ENCODE results near the gene DEAF1. TPM values are rescaled to one million over a fixed set of nuclear protein-coding genes. Genes with fewer than 3 reads are reported as not detected.
A peak's percentile ranks its signal among the peaks of the same experiment; 100 is the strongest.
"Not testable (repeated sequence)": the region's sequence is repeated elsewhere in the genome, so short reads cannot be mapped to it uniquely, and the experiment has no call there.

Gene DEAF1, protein sequence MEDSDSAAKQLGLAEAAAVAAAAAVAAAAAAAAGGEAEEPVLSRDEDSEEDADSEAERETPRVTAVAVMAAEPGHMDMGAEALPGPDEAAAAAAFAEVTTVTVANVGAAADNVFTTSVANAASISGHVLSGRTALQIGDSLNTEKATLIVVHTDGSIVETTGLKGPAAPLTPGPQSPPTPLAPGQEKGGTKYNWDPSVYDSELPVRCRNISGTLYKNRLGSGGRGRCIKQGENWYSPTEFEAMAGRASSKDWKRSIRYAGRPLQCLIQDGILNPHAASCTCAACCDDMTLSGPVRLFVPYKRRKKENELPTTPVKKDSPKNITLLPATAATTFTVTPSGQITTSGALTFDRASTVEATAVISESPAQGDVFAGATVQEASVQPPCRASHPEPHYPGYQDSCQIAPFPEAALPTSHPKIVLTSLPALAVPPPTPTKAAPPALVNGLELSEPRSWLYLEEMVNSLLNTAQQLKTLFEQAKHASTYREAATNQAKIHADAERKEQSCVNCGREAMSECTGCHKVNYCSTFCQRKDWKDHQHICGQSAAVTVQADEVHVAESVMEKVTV
- 10 to 100 TPM; 20.3 to 29.0 (median 23.0) TPM for total RNA-seq

DNA sequence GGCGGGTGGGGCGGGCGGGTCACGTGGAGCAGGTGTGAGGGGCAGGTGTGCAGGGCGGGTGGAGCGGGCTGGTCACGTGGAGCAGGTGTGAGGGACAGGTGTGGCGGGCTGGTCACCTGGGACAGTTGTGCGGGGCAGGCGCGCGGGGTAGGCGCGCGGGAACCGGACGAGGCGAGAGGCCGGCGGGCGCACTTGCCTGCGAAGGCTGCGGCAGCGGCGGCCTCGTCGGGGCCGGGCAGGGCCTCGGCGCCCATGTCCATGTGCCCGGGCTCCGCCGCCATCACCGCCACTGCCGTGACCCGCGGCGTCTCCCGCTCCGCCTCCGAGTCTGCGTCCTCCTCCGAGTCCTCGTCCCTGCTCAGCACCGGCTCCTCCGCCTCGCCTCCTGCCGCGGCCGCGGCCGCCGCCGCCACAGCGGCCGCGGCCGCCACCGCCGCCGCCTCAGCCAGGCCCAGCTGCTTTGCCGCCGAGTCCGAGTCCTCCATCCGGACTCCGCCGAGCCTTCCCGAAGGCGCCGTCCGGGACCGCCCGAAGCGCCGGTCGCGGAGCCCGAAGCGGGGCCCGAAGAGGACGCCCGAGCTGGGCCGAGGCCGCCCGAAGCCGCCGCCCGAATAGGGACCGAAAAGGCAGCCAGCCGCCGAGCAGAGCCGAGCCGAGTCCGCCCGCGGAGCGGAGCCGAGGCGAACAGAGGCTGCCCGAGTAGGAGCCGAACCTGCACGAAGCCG lies at the start of gene DEAF1:
Gene DEAF1 (minus strand): TSS at position 660 of the 725 bp plus-strand sequence. CDS start 175 bp downstream, at position 485.
- DNase-seq (ENCODE audit: low spot score) = peak; percentile 91
- TF ChIP-seq, protein P1, sequence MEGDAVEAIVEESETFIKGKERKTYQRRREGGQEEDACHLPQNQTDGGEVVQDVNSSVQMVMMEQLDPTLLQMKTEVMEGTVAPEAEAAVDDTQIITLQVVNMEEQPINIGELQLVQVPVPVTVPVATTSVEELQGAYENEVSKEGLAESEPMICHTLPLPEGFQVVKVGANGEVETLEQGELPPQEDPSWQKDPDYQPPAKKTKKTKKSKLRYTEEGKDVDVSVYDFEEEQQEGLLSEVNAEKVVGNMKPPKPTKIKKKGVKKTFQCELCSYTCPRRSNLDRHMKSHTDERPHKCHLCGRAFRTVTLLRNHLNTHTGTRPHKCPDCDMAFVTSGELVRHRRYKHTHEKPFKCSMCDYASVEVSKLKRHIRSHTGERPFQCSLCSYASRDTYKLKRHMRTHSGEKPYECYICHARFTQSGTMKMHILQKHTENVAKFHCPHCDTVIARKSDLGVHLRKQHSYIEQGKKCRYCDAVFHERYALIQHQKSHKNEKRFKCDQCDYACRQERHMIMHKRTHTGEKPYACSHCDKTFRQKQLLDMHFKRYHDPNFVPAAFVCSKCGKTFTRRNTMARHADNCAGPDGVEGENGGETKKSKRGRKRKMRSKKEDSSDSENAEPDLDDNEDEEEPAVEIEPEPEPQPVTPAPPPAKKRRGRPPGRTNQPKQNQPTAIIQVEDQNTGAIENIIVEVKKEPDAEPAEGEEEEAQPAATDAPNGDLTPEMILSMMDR (IDR thresholded peaks at IDR 0.05) = no peak
- ATAC-seq (ENCODE audit: low FRiP score) = peak; percentile 94

DNA sequence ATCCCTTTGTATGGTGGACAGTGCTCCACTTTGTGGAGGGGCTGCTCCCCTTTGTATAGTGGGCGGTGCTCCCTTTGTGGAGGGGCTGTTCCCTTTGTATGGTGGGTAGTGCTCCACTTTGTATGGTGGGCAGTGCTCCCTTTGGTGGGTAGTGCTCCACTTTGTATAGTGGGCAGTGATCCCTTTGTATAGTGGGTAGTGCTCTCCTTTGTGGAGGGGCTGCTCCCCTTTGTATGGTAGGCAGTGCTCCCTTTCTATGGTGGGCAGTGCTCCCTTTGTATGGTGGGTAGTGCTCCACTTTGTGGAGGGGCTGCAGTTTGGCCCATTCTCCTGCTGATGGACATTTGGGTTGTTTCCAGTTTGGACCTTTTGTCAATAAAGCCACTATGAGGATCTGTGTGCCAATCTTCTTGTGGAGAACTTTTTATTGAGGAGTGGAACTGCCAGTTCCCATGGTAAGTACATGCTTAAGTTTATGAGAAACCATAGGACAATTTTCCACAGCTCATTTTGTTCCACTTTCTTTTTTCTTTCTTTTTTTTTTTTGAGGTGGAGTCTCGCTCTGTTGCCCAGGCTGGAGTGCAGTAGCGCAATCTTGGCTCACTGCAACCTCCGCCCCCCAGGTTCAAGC lies 47.7 kb upstream of the DEAF1 start:
- TF ChIP-seq, protein P1 (IDR thresholded peaks at IDR 0.05) = no peak
- no peak for ATAC-seq (ENCODE audit: low FRiP score)
- no peak for DNase-seq (ENCODE audit: low spot score)

DNA sequence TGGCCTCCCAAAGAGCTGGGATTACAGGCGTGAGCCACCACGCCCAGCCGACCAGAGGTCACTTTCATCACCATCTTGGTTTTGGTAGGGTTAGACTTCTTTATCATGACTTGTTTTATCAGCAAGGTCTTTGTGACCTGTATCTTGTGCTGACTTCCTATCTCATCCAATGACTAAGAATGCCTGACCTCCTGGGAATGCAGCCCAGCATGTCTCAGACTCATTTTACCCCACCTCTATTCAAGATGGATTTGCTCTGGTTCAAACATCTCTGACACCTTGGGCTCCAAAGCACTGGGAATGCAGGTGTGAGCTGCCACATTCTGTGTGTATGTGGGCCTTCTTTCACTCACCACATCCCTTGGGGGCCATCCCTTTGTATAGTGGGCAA lies 47.1 kb upstream of the DEAF1 start:
- TF ChIP-seq, protein P1 (IDR thresholded peaks at IDR 0.05) = no peak
- no peak for DNase-seq (ENCODE audit: low spot score)
- no peak for ATAC-seq (ENCODE audit: low FRiP score)

DNA sequence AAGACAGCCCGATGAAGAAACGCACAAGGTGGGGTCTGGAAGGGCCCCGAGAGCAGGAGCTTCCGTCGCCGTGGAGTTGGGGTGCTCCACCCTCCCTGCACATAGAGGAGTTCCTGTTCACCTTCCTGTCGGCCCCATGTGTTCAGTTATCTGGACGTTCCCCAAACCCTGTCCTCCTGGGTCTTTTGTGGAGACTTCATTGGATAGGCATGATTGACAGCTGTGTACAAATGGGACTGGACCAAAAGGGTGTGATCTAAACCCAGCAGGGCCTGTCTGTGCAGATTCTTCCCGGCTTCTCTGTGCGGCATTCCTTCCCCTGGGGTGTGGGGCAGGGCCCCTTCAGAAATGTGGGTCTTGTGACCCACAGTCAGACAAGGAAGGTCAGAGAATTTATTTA lies 42.9 kb upstream of the DEAF1 start:
- not testable (repeated sequence) for ATAC-seq (ENCODE audit: low FRiP score); DNase-seq (ENCODE audit: low spot score)

DNA sequence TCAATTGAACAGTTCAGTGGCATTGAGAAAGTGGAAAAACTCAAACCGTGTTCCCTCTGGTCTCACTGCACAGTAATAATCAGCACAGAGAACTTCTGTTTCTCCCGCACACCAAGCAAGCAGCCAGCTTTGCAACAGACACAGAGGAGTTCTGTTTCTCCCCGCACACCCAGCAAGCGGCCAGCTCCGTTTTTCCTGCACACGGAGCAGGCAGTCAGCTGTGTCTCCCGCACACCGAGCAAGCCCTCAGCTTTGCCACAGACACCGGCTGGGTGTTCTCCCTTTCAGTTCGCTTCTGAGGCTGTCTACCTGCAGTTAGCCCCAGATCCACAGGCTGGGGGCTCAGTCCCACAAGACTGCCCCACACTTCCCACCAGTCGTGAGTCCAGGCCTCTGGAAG lies 42.3 kb upstream of the DEAF1 start:
- TF ChIP-seq, protein P1 (IDR thresholded peaks at IDR 0.05) = no peak
- DNase-seq (ENCODE audit: low spot score) = no peak
- ATAC-seq (ENCODE audit: low FRiP score) = no peak

DNA sequence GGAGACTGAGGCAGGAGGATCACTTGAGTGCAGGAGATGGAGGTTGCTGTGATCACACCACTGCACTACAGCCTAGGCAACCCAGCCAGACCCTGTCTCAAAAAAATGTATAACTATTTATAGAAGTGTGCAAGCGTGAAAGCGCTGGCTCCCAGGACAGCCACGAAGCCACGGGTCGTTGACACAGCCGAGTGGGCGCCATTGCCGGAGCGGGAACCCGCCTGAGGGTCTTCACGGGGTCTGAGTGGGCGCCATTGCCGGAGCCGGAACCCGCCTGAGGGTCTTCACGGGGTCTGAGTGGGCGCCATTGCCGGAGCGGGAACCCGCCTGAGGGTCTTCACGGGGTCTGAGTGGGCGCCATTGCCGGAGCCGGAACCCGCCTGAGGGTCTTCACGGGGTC lies 39.5 kb upstream of the DEAF1 start:
- DNase-seq (ENCODE audit: low spot score); ATAC-seq (ENCODE audit: low FRiP score): not testable (repeated sequence)

DNA sequence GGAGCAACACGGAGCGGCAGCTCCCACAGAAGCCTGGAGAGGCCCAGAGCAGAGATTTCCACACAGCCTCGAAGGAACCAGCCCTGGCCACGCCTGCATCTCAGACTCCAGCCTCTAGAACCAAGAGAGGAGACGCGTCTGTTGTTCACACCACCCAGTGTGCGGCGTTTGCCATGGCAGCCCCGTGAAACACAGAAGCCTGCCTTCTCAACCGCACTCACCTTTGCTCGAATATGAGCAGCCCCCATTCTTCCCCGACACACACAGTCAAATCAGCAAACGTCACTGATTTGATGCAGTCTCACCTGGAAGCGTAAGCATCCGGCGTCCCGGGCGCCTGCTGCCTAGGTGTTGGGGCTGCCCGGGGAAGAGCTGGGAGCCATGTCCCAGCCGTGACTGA lies 38.0 kb upstream of the DEAF1 start:
- DNase-seq (ENCODE audit: low spot score) (no peak), ATAC-seq (ENCODE audit: low FRiP score) (no peak)
- TF ChIP-seq, protein P1 (IDR thresholded peaks at IDR 0.05) = no peak
